GM12865 (cell line): ENCODE results near the gene NDUFS7.

Source experiments
- DNase-seq: peaks from one replicate; pipeline ENCODE4 v3.0.0; 2010; ENCODE audit warnings: low read depth
- H3K4me3 ChIP-seq: 2 replicates; pipeline ENCODE4 v1.5.1; 2011; ENCODE audit warnings: mild to moderate bottlenecking, low read depth, low read length, control low read depth
- TF ChIP-seq, protein P1 (sequence below): IDR thresholded peaks from 2 replicates; pipeline ENCODE4 v1.5.1; 2011; ENCODE audit warnings: low read length, control low read depth, low read depth, inconsistent platforms; ENCODE audit not compliant: insufficient read depth; ENCODE audit errors: missing control alignments

The NDUFS7 gene

DNA sequence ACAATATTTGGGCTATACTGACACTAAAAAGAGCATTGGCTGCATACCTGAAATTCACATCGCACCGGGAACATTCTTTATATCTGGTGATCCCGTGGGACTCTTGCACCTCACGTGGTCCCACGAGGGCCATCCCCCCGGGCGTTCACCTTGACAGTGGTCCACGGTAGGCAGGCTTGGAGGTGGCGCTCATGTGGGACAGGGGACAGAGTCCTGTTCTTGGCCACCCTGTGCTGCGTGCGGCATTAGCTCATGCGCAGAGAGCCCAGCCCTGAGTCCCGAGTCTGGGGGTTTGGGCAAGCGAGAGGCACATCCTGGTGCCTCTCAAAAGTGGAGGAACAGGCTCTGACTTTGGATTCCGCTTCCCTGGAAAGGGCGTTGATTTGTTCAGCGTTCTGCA lies 10.1 kb downstream of the NDUFS7 start:
- no peak for DNase-seq
- TF ChIP-seq, protein P1, sequence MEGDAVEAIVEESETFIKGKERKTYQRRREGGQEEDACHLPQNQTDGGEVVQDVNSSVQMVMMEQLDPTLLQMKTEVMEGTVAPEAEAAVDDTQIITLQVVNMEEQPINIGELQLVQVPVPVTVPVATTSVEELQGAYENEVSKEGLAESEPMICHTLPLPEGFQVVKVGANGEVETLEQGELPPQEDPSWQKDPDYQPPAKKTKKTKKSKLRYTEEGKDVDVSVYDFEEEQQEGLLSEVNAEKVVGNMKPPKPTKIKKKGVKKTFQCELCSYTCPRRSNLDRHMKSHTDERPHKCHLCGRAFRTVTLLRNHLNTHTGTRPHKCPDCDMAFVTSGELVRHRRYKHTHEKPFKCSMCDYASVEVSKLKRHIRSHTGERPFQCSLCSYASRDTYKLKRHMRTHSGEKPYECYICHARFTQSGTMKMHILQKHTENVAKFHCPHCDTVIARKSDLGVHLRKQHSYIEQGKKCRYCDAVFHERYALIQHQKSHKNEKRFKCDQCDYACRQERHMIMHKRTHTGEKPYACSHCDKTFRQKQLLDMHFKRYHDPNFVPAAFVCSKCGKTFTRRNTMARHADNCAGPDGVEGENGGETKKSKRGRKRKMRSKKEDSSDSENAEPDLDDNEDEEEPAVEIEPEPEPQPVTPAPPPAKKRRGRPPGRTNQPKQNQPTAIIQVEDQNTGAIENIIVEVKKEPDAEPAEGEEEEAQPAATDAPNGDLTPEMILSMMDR: no peak
- no peak overlapping the region for H3K4me3 ChIP-seq

DNA sequence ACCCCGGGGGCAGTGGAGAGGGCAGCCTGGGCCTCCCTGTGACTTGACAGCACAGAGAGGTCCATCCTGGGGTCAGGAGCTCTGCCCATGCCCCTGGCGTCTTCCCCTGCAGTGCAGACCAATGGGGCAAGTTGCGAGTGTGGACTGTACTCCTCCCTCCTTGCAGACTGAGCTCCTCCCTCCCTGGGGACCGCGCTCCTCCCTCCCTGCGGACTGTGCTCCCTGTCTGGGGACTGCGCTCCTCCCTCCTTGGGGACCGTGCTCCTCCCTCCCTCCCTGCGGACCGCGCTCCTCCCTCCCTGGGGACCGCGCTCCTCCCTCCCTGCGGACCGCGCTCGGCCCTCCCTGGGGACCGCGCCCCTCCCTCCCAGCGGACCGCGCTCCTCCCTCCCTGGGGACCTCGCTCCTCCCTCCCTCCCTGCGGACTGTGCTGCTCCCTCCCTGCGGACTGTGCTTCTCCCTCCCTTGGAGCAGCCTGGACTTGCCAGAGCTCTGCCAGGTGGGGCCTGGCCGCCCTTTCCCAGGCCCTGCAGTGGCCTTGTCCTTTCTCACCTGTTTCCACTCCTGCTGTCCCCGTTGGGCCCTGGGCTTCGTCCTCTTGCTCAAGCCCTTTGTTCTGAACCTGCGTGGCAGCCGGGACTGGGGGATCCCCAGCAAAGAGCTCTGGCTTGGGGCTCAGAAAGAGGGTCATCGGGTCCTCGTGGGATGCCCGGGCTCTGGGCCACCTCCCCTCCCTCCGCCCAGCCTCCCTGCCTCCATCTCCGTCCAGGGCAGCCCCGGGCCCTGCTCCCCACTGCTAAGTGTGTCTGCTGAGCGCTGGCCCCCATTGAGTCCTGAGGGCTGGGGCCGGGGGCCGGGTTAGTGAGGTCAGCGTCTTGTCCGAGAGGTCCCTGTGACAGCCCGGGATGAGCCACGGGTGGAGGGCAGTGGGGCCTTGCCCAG lies 10.8 kb downstream of the NDUFS7 start:
- DNase-seq: no peak
- TF ChIP-seq, protein P1: no peak
- no peak overlapping the region for H3K4me3 ChIP-seq

DNA sequence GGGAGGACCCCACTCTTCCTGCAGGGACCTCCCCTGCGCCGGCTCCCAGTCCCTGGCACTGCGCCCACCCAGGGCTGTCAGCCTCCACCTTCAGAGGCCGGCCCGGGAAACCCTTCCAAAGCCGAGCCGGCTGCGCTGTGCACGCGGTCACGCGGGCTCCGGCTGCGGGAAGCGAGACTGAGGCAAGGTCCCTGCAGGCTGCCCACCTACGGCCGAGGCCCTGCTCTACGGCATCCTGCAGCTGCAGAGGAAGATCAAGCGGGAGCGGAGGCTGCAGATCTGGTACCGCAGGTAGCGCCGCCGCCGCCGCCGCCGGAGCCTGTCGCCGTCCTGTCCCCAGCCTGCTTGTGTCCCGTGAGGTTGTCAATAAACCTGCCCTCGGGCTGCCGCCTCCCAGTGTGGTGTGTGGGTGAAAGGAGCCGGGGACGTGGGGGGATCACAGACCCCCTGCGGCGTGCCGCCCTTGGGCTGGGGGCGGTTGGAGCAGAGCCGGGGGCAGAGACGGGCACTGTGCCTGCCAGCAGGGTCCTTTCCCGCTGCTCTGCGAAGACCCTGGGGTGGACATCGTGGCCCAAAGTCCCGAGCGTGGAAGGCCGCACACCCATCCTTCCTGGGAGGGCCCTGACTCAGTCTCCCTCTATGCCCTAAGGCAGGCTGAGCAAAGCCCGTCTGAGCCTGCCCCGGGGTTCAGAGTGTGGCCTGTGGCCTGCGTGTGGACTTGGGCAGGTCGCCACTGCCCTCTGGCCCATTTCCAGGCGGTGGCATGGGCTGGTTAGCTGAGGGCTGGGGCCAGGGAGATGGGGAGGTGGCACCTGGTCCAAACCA lies 11.7 kb downstream of the NDUFS7 start:
- TF ChIP-seq, protein P1: no peak
- no peak overlapping the region for H3K4me3 ChIP-seq
- no peak for DNase-seq

DNA sequence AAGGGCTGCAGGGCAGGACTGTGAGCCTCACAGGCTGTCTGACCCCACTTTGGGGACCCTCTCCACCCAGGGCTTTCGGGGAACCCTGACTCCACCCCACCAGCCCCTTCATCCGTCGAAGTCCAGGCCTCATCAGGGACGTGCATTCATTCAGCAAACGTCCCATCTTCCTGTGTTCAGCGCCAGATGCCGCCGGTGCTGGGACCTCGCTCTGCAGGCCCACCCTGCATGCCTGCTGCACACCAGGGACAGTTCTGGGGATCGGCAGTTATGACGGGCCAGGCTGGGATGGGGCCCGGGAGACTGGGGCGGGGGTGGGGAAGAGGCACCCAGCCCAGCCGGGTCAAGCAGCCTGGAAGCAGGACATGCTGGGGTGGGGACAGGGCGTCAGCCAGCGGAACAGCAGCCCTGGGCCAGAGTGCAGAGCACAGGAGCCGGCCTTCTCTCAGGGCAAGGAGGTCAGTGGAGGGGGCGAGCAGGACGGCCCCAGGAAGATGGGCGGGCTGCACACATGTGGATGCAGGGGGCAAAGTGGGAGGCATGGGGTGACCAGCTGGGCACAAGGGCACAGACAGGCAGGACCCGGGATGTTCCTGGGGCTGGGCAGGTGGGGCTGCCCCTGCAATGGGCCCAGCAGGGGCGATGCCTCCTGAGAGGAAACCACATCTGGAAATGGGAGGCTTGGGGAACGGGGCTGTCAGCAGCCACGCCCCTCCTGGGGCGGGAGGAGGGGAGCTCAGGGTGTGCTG lies 12.5 kb downstream of the NDUFS7 start:
- no peak for DNase-seq
- TF ChIP-seq, protein P1: no peak
- no peak overlapping the region for H3K4me3 ChIP-seq

DNA sequence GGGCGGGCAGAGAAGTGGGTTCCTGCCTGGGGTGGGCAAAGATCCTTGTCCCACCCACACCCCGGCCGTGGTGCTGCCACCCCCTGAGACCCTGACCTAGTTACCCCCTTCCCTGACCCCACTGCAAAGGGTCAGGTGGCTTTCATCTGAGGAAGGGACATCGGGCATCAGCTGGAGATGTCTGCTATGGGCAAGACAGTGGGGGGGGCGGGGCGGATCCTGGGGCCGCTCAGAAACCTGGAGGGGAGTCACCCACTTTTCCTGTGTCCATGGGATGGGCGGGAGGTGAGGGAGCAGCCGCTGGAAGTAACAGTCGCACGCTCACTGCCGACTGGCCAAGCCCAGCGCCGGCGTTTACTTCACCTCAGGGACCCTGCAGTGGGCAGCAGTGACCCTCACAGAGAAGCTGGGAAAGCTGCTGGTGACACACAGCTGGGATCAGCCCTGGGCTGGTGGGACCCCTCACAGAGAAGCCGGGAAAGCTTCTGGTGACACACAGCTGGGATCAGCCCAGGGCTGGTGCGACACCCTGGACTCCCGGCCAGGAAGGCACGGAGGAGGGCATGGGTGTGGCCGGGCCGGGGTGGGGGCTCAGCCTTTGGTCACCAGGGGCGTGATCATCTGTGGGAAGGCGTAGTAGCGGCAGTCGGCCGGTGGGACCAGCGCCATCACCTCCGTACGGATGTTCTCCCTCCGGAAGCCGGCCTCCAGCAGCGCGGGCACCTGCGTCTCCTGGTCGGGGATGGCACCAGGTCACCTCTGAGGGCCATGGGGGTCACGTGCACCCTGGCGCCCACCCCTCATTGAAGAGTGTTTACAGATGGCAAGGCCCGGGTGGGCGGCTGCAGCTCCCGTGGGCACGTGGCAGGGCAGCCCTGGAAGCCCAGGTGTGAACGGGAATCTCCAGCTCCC lies 13.3 kb downstream of the NDUFS7 start:
- no peak for DNase-seq
- TF ChIP-seq, protein P1: no peak
- H3K4me3 ChIP-seq: no peak overlapping the region

DNA sequence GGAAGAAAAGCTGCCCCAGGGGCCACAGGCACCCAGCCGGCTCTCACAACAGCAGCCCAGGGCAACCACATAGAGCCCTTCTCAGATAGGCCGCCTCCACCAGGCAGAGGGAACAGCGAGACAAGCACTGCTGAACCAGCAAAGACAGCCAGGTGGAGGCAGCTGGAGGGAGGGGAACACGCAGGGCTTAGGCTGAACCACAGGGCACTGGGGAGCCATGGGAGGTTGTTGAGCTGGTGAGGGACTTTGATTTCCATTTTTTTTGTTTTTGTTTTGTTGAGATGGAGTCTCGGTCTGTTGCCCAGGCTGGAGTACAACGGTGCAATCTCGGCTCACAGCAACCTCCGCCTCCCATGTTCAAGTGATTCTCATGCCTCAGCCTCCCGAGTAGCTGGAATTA lies 14.1 kb downstream of the NDUFS7 start:
- no peak for DNase-seq
- no peak overlapping the region for H3K4me3 ChIP-seq
- TF ChIP-seq, protein P1: no peak
